ENCODE data around the gene SLC17A1.

DNA sequence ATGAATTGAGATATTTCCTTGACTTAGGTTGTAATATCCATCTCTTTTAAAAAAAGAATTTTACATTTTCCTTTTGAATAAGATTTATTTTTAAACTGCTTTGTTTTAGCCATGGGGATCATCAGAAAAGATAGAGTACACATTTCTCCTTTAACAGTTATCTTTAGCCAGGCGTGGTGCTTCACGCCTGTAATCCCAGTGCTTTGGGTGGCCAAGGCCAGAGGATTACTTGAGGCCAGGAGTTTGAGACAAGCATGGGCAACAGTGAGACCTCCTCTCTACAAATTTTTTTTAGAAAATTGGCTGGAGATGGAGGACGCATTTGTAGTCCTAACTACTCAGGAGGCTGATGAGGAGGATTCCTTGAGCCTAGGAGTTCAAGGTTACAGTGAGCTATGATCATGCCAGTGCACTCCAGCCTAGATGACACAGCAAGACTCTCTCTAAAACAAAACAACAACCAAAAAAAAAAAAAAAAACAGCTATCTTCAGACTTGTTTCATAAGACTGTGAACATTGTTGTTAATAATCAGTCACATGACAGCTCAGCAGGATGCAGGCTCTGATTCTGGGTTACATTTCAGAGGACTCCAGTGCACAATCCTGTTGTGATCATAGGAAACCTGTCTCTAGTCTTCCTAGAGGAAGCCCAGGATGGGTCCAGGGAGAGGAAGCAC, 44.2 kb upstream of the SLC17A1 start:
- TF ChIP-seq, protein P1, sequence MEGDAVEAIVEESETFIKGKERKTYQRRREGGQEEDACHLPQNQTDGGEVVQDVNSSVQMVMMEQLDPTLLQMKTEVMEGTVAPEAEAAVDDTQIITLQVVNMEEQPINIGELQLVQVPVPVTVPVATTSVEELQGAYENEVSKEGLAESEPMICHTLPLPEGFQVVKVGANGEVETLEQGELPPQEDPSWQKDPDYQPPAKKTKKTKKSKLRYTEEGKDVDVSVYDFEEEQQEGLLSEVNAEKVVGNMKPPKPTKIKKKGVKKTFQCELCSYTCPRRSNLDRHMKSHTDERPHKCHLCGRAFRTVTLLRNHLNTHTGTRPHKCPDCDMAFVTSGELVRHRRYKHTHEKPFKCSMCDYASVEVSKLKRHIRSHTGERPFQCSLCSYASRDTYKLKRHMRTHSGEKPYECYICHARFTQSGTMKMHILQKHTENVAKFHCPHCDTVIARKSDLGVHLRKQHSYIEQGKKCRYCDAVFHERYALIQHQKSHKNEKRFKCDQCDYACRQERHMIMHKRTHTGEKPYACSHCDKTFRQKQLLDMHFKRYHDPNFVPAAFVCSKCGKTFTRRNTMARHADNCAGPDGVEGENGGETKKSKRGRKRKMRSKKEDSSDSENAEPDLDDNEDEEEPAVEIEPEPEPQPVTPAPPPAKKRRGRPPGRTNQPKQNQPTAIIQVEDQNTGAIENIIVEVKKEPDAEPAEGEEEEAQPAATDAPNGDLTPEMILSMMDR (IDR thresholded peaks at IDR 0.05) = no peak
- TF ChIP-seq POLR2A (IDR thresholded peaks at IDR 0.05) = no peak
